HepG2 (cell line): ENCODE measurements around the gene TTC28. TPM values are rescaled to one million over a fixed set of nuclear protein-coding genes. Genes with fewer than 3 reads are reported as not detected.
"Not testable (repeated sequence)": the region's sequence is repeated elsewhere in the genome, so short reads cannot be mapped to it uniquely, and the experiment has no call there.

Source experiments
- ATAC-seq: fragments of 200-7000 bp; cut with Tn5 transposase; 3 replicates; pipeline ENCODE4 v1.9.1; 2020; ENCODE audit warnings: mild to moderate bottlenecking, moderate library complexity
- BruUV-seq: library from RNA; stranded (reverse); fragments of 400-500 nt; replicated peaks from 2 replicates; lab custom pipeline; 2021; lab: Mats Ljungman, UMichigan
- CTCF ChIA-PET: fragments of 300-600 bp; formaldehyde crosslinking; extraction: SDS; loops from one replicate; lab custom pipeline; 2021; ENCODE audit warnings: low total read pairs, inconsistent platforms, low intra/inter-chr PET ratio; lab: Yijun Ruan, JAX
- POLR2A ChIA-PET: fragments of 350-600 bp; sonication (Branson Sonifier 250); formaldehyde crosslinking; loops from one replicate; lab custom pipeline; 2020; ENCODE audit warnings: antibody characterized with exemption, inconsistent platforms; lab: Yijun Ruan, JAX
- DNase-seq: peaks from one replicate; pipeline ENCODE4 v3.0.0-alpha.2; 2015; ENCODE audit warnings: low spot score
- FAIRE-seq: peaks from 3 replicates; lab custom pipeline; 2011; peaks lifted over from hg19 to GRCh38; lab: Jason Lieb, UNC
- H2AFZ ChIP-seq: one replicate; pipeline ENCODE4 v1.6.1; 2011; ENCODE audit warnings: low read length, inconsistent platforms
- H3K27ac ChIP-seq: fragments of 300-600 bp; 3 replicates; pipeline ENCODE4 v1.8.0; 2011; ENCODE audit warnings: mixed run types, mild to moderate bottlenecking, mixed read lengths, low read length, inconsistent platforms; ENCODE audit not compliant: insufficient read depth; ENCODE audit errors: extremely low read length
- H3K27me3 ChIP-seq, 2 experiments: fragments of 200-600 bp in 1 of 2; 2 replicates in 1 of 2; 3 replicates in 1 of 2; pipeline versions ENCODE4 v1.6.0 to v1.8.0; 2011; ENCODE audit warnings: low read length in 2 of 2, mild to moderate bottlenecking in 2 of 2, moderate library complexity in 2 of 2, inconsistent platforms in 1 of 2; ENCODE audit not compliant: insufficient read depth in 2 of 2, control insufficient read depth in 1 of 2
- H3K36me3 ChIP-seq, 2 experiments: fragments of 200-600 bp in 1 of 2; replicated peaks in 1 of 2; 2 replicates in 1 of 2; 3 replicates in 1 of 2; pipeline versions ENCODE4 v1.5.1 to v1.8.0; 2011; ENCODE audit warnings: low read length in 2 of 2, inconsistent platforms in 1 of 2; ENCODE audit not compliant: insufficient read depth in 2 of 2, control insufficient read depth in 1 of 2
- H3K4me1 ChIP-seq: 2 replicates; pipeline ENCODE4 v1.5.1; 2012; ENCODE audit warnings: low read length, inconsistent platforms; ENCODE audit not compliant: insufficient read depth
- H3K4me2 ChIP-seq: 2 replicates; pipeline ENCODE4 v1.6.0; 2011; ENCODE audit warnings: low read depth, low read length, inconsistent platforms
- H3K4me3 ChIP-seq, 3 experiments: fragments of 200-600 bp in 1 of 3; sonication (generic), shearing (Covaris generic) in 1 of 3; replicated peaks in 1 of 3; 2 replicates each; pipeline ENCODE4 v1.5.1; 2011 to 2016; ENCODE audit warnings: low read length in 3 of 3, inconsistent platforms in 2 of 3, low read depth in 2 of 3, mild to moderate bottlenecking in 2 of 3, control low read depth in 1 of 3, mixed read lengths in 1 of 3; ENCODE audit not compliant: insufficient read depth in 1 of 3
- H3K79me2 ChIP-seq: one replicate; pipeline ENCODE4 v1.6.1; 2011; ENCODE audit warnings: low read length, inconsistent platforms; ENCODE audit not compliant: insufficient read depth
- H3K9ac ChIP-seq: 2 replicates; pipeline ENCODE4 v1.6.0; 2011; ENCODE audit warnings: mild to moderate bottlenecking, low read depth, low read length, inconsistent platforms; ENCODE audit not compliant: insufficient read depth
- H3K9me3 ChIP-seq: 2 replicates; pipeline ENCODE4 v1.5.1; 2012; ENCODE audit warnings: mild to moderate bottlenecking, low read length
- H4K20me1 ChIP-seq: 2 replicates; pipeline ENCODE4 v1.6.0; 2011; ENCODE audit warnings: inconsistent platforms, mild to moderate bottlenecking, low read length, moderate library complexity; ENCODE audit not compliant: insufficient read depth
- ATF4 ChIP-seq, 2 experiments: fragments of 450-650 bp in 1 of 2; sonication (generic) in 1 of 2; formaldehyde crosslinking; IDR thresholded peaks; 2 replicates each; pipeline versions ENCODE4 v1.5.0 to v1.8.0; 2020 to 2022; ENCODE audit warnings: mild to moderate bottlenecking in 1 of 2, missing genetic modification reagents in 1 of 2
- BCL6 ChIP-seq: IDR thresholded peaks from 2 replicates; pipeline ENCODE4 v1.6.1; 2016; ENCODE audit warnings: missing genetic modification reagents, missing compliant biosample characterization
- CREM ChIP-seq, 2 experiments: sonication (generic) in 1 of 2; formaldehyde crosslinking in 1 of 2; IDR thresholded peaks; 2 replicates each; pipeline versions ENCODE4 v1.4.0 to v1.6.1; 2016 to 2020; ENCODE audit warnings: antibody characterized with exemption in 1 of 2, mild to moderate bottlenecking in 1 of 2, missing genetic modification reagents in 1 of 2
- GATAD2A ChIP-seq: IDR thresholded peaks from 2 replicates; pipeline ENCODE4 v1.6.1; 2016
- HHEX ChIP-seq: IDR thresholded peaks from 2 replicates; pipeline ENCODE4 v1.6.1; 2016; ENCODE audit warnings: control low read depth
- HMG20A ChIP-seq: IDR thresholded peaks from 2 replicates; pipeline ENCODE4 v1.6.1; 2016; ENCODE audit warnings: borderline replicate concordance
- JUN ChIP-seq: sonication (generic); formaldehyde crosslinking; IDR thresholded peaks from 2 replicates; pipeline ENCODE4 v1.4.0; 2020; ENCODE audit warnings: mild to moderate bottlenecking, missing genetic modification reagents
- JUND ChIP-seq: sonication (generic); formaldehyde crosslinking; IDR thresholded peaks from 2 replicates; pipeline ENCODE4 v1.8.0; 2022; ENCODE audit warnings: mild to moderate bottlenecking, missing genetic modification reagents
- PAXIP1 ChIP-seq: sonication (generic); formaldehyde crosslinking; conservative IDR thresholded peaks from 2 replicates; pipeline ENCODE4 v1.4.0; 2020; ENCODE audit warnings: mild to moderate bottlenecking, missing genetic modification reagents, moderate library complexity
- SOX13 ChIP-seq, 3 experiments: fragments of 450-650 bp in 1 of 3; sonication (generic) in 1 of 3; formaldehyde crosslinking in 1 of 3; IDR thresholded peaks in 2 of 3; conservative IDR thresholded peaks in 1 of 3; 2 replicates each; pipeline versions ENCODE4 v1.5.0 to v1.6.1; 2016 to 2020; ENCODE audit warnings: antibody characterized with exemption in 1 of 3, mild to moderate bottlenecking in 1 of 3, missing compliant biosample characterization in 1 of 3, missing genetic modification reagents in 1 of 3, moderate library complexity in 1 of 3
- TBX3 ChIP-seq: fragments of 450-650 bp; IDR thresholded peaks from 2 replicates; pipeline ENCODE4 v1.6.1; 2017; ENCODE audit warnings: antibody characterized with exemption, mild to moderate bottlenecking, inconsistent platforms, borderline replicate concordance
- TFE3 ChIP-seq: IDR thresholded peaks from 2 replicates; pipeline ENCODE4 v1.6.1; 2016
- ZNF331 ChIP-seq: sonication (generic); formaldehyde crosslinking; IDR thresholded peaks from 2 replicates; pipeline ENCODE4 v1.4.0; 2020; ENCODE audit warnings: missing genetic modification reagents
- WGBS: methylation state at CpG from one replicate; pipeline ENCODE4 v1.1.6; 2017; ENCODE audit warnings: low lambda C conversion rate; 5-methylcytosine and 5-hydroxymethylcytosine counted together
- in situ Hi-C: cut with HindIII; loops from 2 replicates; pipeline ENCODE4 v1.10.0; 2017; ENCODE audit warnings: low pct_unique_long_range_greater_than_20kb; ENCODE audit not compliant: extremely low pct_ligation_motif_present
- intact Hi-C: fragments of 100-400 bp; cut with micrococcal nuclease; formaldehyde crosslinking; loops from one replicate; pipeline ENCODE4 v1.10.0; 2022; ENCODE audit not compliant: unreplicated experiment
- polyA plus RNA-seq, 8 experiments: library from polyadenylated mRNA; depleted of rRNA in 3 of 8; stranded (reverse) in 7 of 8; unstranded in 1 of 8; fragments of >200 nt; fragmentation: Illumina TruSeq in 4 of 8; extraction: Trizol in 4 of 8; gene quantifications; 2 replicates each; pipeline versions ENCODE4 v1.2.1 to v1.2.3, GENCODE V29; 2011 to 2016; ENCODE audit warnings: low read depth in 4 of 8, missing spikeins in 1 of 8, mixed read lengths in 1 of 8; ENCODE audit not compliant: insufficient read depth in 1 of 8
- total RNA-seq, 5 experiments: library from RNA; depleted of rRNA; stranded (reverse); fragments of >200 nt; fragmentation: Illumina TruSeq; extraction: Trizol; gene quantifications; 2 replicates each; pipeline ENCODE4 v1.2.3, GENCODE V29; 2016; ENCODE audit warnings: low read depth in 1 of 5

Gene TTC28
- total and polyA plus RNA-seq, 2 of the 13 experiments (the other 11 are each of a cell fraction or from before 2014, with no cell fraction given), result 4.2 to 13.1 TPM

- H3K9ac ChIP-seq; H2AFZ ChIP-seq; H3K27ac ChIP-seq; H4K20me1 ChIP-seq; FAIRE-seq; BruUV-seq; H3K27me3 ChIP-seq; H3K4me3 ChIP-seq; CTCF ChIA-PET; in situ Hi-C loops; intact Hi-C loops; H3K4me2 ChIP-seq; H3K36me3 ChIP-seq; ATAC-seq; H3K9me3 ChIP-seq; TF ChIP-seq SOX13 (IDR thresholded peaks at IDR 0.05); CREM (CRISPR knock-in tag; IDR thresholded peaks at IDR 0.05): not testable (repeated sequence)
- Histone ChIP-seq H3K4me1 (peaks cover 23% of the 10 kb centered on the region), H3K79me2 (peaks cover 14% of the 10 kb centered on the region)
- POLR2A ChIA-PET, result interaction anchor here (1.0 to 2.1 kb wide), 4 partner anchors 61 to 119 kb away, joined by 4 to 12 read pairs (median 4); partner anchors contain the start of genes CHEK2, HSCB and XBP1
- peak; percentile 72 for DNase-seq
- 43% methylated on average over 5 of the region's 5 CpGs for WGBS
- 0 out of 4 replicates have a peak, but pooled peaks of 1 of the 2 experiments have one; percentile 8 for TF ChIP-seq SOX13 (CRISPR knock-in tag; conservative IDR thresholded peaks at IDR 0.05 in 1 of 2, IDR thresholded peaks at IDR 0.05 in 1 of 2)
- TF ChIP-seq JUN, result 0 out of 2 replicates have a peak, but pooled peaks have one; percentile 35
- TF ChIP-seq TBX3, result peak; percentile 51; the same call in 1 of the 2 replicates
- TF ChIP-seq ZNF331 (CRISPR knock-in tag), result 0 out of 2 replicates have a peak, but pooled peaks have one; percentile 17
- 0 out of 2 replicates have a peak, but pooled peaks have one; percentile 9 for TF ChIP-seq BCL6 (CRISPR knock-in tag)
- peak in 1 of 2 experiments; percentile 69; a peak in 1 of 4 replicates for TF ChIP-seq ATF4 (CRISPR knock-in tag; IDR thresholded peaks at IDR 0.05)
- TF ChIP-seq CREM (IDR thresholded peaks at IDR 0.05), result peak; percentile 34; the same call in 1 of the 2 replicates
- 0 out of 2 replicates have a peak, but pooled peaks have one; percentile 20 for TF ChIP-seq PAXIP1 (CRISPR knock-in tag)
- peak; percentile 81 for TF ChIP-seq GATAD2A
- 0 out of 2 replicates have a peak, but pooled peaks have one; percentile 23 for TF ChIP-seq HHEX
- TF ChIP-seq TFE3 (CRISPR knock-in tag), result peak; percentile 88
- peak; percentile 63; the same call in 1 of the 2 replicates for TF ChIP-seq HMG20A
- TF ChIP-seq JUND (CRISPR knock-in tag), result peak; percentile 69
These were observed 1.3 kb upstream of the TTC28 start for GRCh38 chr22:28680813-28681490.
